Smooth muscle cell (in vitro differentiated cells): ENCODE results near the gene OR2F1. TPM values are rescaled to one million over a fixed set of nuclear protein-coding genes. Genes with fewer than 3 reads are reported as not detected.
"Not testable (repeated sequence)": the region's sequence is repeated elsewhere in the genome, so short reads cannot be mapped to it uniquely, and the experiment has no call there.

Experiments
- DNase-seq: peaks from one replicate; lab custom pipeline; 2025; ENCODE audit not compliant: unreplicated experiment; lab: John Stamatoyannopoulos, UW
- H2AFZ ChIP-seq: fragments of 200-600 bp; sonication (generic); 2 replicates; pipeline ENCODE4 v1.6.0; 2016; ENCODE audit warnings: antibody characterized with exemption, low read depth, mild to moderate bottlenecking
- H3F3A ChIP-seq: fragments of 200-600 bp; sonication (generic); 2 replicates; pipeline ENCODE4 v1.6.0; 2017; ENCODE audit warnings: antibody characterized with exemption, low read depth
- H3K27ac ChIP-seq: fragments of 200-600 bp; sonication (generic); 2 replicates; pipeline ENCODE4 v1.5.1; 2016; ENCODE audit warnings: low read depth, mild to moderate bottlenecking
- H3K27me3 ChIP-seq: fragments of 200-600 bp; sonication (generic); 2 replicates; pipeline ENCODE4 v1.6.1; 2016; ENCODE audit warnings: low read depth, mild to moderate bottlenecking
- H3K36me3 ChIP-seq: fragments of 200-600 bp; sonication (generic); 2 replicates; pipeline ENCODE4 v1.5.1; 2016; ENCODE audit warnings: low read depth
- H3K4me1 ChIP-seq: fragments of 200-600 bp; sonication (generic); 2 replicates; pipeline ENCODE4 v1.5.1; 2016; ENCODE audit warnings: low read depth
- H3K4me2 ChIP-seq: fragments of 200-600 bp; sonication (generic); 2 replicates; pipeline ENCODE4 v1.6.0; 2016; ENCODE audit warnings: mild to moderate bottlenecking
- H3K4me3 ChIP-seq: fragments of 200-600 bp; sonication (generic); 2 replicates; pipeline ENCODE4 v1.5.1; 2016; ENCODE audit warnings: mild to moderate bottlenecking
- H3K79me2 ChIP-seq: fragments of 200-600 bp; sonication (generic); 2 replicates; pipeline ENCODE4 v1.6.0; 2016; ENCODE audit warnings: low read depth, mild to moderate bottlenecking
- H3K9ac ChIP-seq: fragments of 200-600 bp; sonication (generic); 2 replicates; pipeline ENCODE4 v1.6.0; 2016; ENCODE audit warnings: low read depth
- H3K9me3 ChIP-seq: fragments of 200-600 bp; sonication (generic); replicated peaks from 2 replicates; pipeline ENCODE4 v1.5.1; 2016; ENCODE audit warnings: low read depth
- H4K20me1 ChIP-seq: fragments of 200-600 bp; sonication (generic); 2 replicates; pipeline ENCODE4 v1.6.0; 2016; ENCODE audit warnings: low read depth
- CTCF ChIP-seq: fragments of 200-600 bp; sonication (generic); IDR thresholded peaks from 2 replicates; pipeline ENCODE4 v1.5.1; 2017; ENCODE audit warnings: borderline replicate concordance, mild to moderate bottlenecking, antibody characterized with exemption; ENCODE audit not compliant: insufficient read depth, poor library complexity, severe bottlenecking
- WGBS: methylation state at CpG from one replicate; pipeline ENCODE4 v1.1.7; 2016; ENCODE audit warnings: low lambda C conversion rate; 5-methylcytosine and 5-hydroxymethylcytosine counted together
- polyA plus RNA-seq: library from polyadenylated mRNA; unstranded; fragments of >200 nt; fragmentation: Nextera tagmentation; extraction: Ambion mirVana; gene quantifications from 2 replicates; pipeline ENCODE4 v1.2.1, GENCODE V29; 2016
- total RNA-seq: library from RNA; depleted of rRNA; stranded (reverse); fragments of >200 nt; gene quantifications from 2 replicates; pipeline ENCODE4 v1.2.3, GENCODE V29; 2014

Gene OR2F1
- total and polyA plus RNA-seq, 2 experiments from 2014 or later, result not detected

DNA sequence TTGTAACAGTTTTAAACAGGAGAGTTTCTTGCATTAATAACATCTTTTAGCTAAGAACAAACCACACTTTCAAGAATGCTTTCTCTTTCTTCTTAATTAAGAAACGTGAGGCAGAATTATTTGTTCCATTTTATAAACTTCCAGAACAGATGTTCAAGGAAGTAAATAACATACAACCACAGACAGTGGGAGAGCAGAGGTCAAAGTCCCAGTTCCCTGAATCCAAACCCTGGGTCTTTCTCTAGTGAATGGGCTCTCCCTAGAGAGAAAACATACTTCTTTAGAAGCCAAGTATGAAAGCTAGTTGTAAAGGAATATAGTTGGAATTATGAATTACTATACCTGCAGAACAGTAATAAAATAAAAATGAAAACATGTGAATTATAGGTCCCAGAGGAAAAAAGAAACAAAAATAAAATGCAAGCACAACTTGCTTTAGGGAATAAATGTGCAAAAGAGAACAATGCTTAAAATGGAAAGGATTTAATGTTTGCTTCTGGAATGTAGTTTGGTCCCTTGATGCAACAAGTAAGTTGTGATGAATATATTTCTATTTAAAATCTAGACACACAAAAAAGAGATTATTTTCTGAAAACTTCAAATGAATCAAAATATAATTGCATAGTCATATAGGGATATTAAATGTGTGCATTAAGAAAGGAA lies 51.5 kb downstream of the OR2F1 start:
- H3K27ac ChIP-seq, result no peak overlapping the region
- no peaks in the 10 kb centered on the region for H3K79me2 ChIP-seq
- no peaks in the 10 kb centered on the region for H3K36me3 ChIP-seq
- no peaks in the 10 kb centered on the region for H4K20me1 ChIP-seq
- H3K4me2 ChIP-seq, result no peak overlapping the region
- TF ChIP-seq CTCF, result no peak
- no peaks in the 10 kb centered on the region for H3K9me3 ChIP-seq
- no peak overlapping the region for H3K4me3 ChIP-seq
- H3K27me3 ChIP-seq, result no peaks in the 10 kb centered on the region
- H2AFZ ChIP-seq, result no peak overlapping the region
- DNase-seq, result no peak
- WGBS, result 72% methylated on average over 1 of the region's 1 CpG
- H3K9ac ChIP-seq, result no peak overlapping the region
- no peaks in the 10 kb centered on the region for H3K4me1 ChIP-seq
- H3F3A ChIP-seq, result no peaks in the 10 kb centered on the region

DNA sequence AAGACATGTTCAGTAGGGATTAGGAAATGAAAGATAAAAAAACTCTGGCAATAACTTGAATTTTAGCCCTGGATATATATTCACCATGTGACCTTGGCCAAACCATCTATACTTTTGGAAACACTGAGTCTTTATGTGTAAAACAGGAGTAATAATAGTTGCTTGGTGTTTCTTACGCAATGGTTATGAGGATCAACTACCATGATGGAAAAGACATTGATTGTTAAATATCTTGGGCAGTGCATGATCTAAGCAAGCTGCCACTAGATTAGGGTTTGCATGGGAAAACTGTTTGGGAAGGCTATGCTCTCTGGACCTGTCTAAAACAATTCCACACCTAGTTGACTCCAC lies 52.0 kb downstream of the OR2F1 start:
- H4K20me1 ChIP-seq, result no peaks in the 10 kb centered on the region
- no peaks in the 10 kb centered on the region for H3K79me2 ChIP-seq
- H3K9ac ChIP-seq, result no peak overlapping the region
- TF ChIP-seq CTCF, result no peak
- H3K4me3 ChIP-seq, result no peak overlapping the region
- H3K36me3 ChIP-seq, result no peaks in the 10 kb centered on the region
- H3F3A ChIP-seq, result no peaks in the 10 kb centered on the region
- no peak for DNase-seq
- 92% methylated on average over 1 of the region's 1 CpG for WGBS
- no peaks in the 10 kb centered on the region for H3K27me3 ChIP-seq
- H2AFZ ChIP-seq, result no peak overlapping the region
- H3K9me3 ChIP-seq, result no peaks in the 10 kb centered on the region
- H3K27ac ChIP-seq, result no peak overlapping the region
- no peak overlapping the region for H3K4me2 ChIP-seq
- no peaks in the 10 kb centered on the region for H3K4me1 ChIP-seq

DNA sequence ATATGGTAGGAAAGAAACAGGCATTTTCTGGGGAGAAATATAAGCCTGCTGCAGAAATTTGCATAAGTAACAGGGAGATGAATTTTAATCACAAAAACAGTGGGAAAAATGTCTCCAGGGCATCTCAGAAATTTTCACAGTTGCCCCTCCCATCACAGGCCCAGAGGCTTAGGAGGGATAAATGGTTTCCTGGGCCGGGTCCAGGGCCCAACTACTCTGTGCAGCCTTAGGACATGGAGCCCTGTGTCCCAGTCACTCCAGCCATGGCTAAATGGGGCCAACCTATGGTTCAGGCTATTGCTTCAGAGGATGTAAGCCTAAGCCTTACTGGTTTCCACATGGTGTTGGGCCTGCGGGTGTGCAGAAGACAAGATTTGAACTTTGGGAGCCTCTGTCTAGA lies 54.7 kb downstream of the OR2F1 start:
- Histone ChIP-seq H2AFZ (no peak overlapping the region), H3K27me3 (no peaks in the 10 kb centered on the region), H3K9me3 (no peaks in the 10 kb centered on the region), H3K4me2 (no peak overlapping the region), H3K79me2 (no peaks in the 10 kb centered on the region), H3K4me1 (no peaks in the 10 kb centered on the region), H3K4me3 (no peak overlapping the region), H3F3A (no peaks in the 10 kb centered on the region), H3K36me3 (no peaks in the 10 kb centered on the region), H3K9ac (no peak overlapping the region), H3K27ac (no peak overlapping the region), H4K20me1 (no peaks in the 10 kb centered on the region)
- no peak for DNase-seq
- no peak for TF ChIP-seq CTCF
- 89% methylated on average over 2 of the region's 2 CpGs for WGBS

- H3K36me3 ChIP-seq, H4K20me1 ChIP-seq, DNase-seq, H3K9me3 ChIP-seq, H3K4me3 ChIP-seq, H3K4me1 ChIP-seq, H2AFZ ChIP-seq, H3K27me3 ChIP-seq, H3K4me2 ChIP-seq, H3K27ac ChIP-seq, H3K9ac ChIP-seq, H3K79me2 ChIP-seq, H3F3A ChIP-seq: not testable (repeated sequence)
These were observed 55.4 kb downstream of the OR2F1 start for GRCh38 chr7:144010061-144010460.

GRCh38 chr7:144010821-144011220 lies 56.2 kb downstream of the OR2F1 start:
- 95% methylated on average over 1 of the region's 1 CpG for WGBS
- DNase-seq, H3K36me3 ChIP-seq, H3K4me3 ChIP-seq, H3K9me3 ChIP-seq, H3K4me1 ChIP-seq, H2AFZ ChIP-seq, H3K27me3 ChIP-seq, H3F3A ChIP-seq, H3K9ac ChIP-seq, H3K79me2 ChIP-seq, H3K4me2 ChIP-seq, H3K27ac ChIP-seq, H4K20me1 ChIP-seq: not testable (repeated sequence)
